Activated gamma-delta T cell (primary cell): Measurements from ENCODE around the gene EEF1A2.

Experiments used
- DNase-seq: peaks from one replicate; lab custom pipeline; 2025; lab: John Stamatoyannopoulos, UW

The EEF1A2 gene

DNA sequence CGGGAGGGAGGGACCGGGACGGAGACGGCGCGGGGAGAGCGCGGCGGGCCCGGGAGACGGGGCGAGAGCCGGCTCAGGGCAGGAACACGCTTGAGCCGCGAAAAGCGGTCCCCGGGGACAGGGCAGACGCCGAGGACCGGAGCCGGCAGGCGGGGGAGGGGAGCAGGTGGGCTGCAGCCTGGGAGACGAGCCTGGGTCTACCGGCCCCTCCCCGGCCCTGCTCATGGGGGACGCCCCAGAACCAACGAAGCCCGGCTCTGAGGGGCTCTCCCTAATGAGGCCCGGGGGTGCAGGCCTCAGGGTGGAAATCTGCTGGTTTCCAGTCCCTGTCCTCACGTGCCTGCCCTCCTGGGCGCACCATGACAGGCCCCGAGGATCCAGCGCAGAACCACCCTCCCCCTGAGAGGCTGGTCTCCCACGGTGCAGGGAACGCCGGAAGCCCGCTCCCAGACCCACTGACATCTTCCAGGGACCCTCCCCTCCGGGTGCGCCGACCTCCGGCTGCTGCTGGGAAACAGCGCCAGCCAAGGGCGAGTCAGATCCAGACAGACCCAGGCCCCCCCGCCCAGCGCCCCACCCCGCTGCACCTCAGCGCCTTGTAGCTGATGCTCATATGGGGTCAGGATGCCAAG is 571 bp upstream of the EEF1A2 start:
- no peak for DNase-seq

DNA sequence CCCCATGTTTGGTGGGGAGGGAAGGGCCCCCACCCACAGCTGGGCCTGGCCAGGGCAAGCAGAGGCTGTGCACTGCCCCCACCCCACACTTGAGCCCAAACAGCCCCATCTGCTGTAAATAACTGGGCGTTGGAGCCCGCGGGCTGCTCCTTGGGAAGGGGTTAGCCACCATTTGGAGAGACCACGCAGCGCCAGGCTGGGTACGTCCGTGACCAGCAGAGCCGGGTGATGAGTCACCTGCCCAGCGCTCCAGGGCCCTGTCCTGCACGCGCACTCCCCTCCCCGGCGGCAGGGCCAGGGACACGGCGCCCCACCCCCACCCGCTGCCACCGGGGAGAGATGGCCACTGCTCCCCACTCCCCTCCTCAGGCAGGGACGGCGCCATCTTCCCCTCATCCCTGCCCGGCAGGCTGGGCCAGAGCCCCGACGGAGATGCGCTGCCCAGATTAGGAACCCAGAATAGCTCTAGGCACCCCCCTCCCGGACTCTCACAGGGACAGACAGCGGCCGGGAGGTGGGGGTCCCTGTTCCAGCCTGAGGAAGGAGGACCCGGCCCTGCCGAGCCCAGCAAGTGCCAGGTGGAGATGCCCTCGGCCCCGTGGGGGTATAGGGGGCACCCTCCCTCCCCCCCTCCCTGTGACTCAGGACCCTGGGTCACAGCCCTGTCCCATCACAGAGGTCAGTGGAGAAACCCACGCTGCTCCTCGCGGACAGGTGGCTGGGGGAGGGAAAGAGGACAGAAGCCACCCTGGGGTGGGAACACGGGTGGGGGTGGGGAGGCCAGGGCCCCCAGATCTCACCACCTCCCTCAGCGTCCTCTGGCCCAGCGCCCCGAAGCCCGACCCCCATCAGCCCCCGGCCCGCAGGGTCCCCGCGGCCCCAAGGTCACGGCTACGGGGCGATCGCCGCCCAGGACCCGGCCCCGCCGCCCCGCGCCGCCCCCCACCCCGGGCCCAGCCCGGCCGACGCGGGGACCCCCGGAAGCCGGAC is 642 bp downstream of the EEF1A2 start:
- DNase-seq = no peak

GRCh38 chr20:63497138-63497945 is 1.5 kb downstream of the EEF1A2 start:
- no peak for DNase-seq

GRCh38 chr20:63496596-63497120 is 2.2 kb downstream of the EEF1A2 start:
- no peak for DNase-seq

GRCh38 chr20:63495741-63496595 is 2.9 kb downstream of the EEF1A2 start:
- DNase-seq = peak; percentile 31

DNA sequence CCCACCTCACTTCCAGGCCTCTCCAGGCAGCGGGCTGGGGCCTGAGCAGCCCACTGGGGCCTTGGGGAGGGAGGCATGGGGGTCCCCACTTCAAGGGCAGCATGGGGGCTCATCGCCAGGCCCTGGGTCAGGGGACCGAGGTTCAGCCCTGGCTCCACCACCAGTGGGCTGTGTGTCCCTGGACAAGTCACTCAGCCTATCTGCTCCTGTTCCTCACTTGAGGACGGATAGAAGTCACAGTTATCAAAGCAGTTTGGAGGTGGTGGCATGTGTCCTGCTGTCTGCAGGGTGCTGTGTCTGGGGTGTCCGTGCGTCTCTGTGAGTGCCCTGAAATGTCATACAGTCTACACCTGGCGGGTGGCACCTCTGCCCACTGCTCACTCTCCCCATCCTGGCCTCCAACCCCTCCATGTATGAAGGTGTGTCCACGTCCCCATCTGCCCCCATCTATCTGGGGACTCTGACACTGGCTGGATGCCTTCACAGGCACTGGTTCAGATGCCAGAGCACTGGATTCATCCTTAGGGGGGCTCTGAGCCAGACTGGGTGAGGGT is 3.6 kb downstream of the EEF1A2 start:
- DNase-seq = no peak

GRCh38 chr20:63494420-63495166 is 4.3 kb downstream of the EEF1A2 start:
- DNase-seq = no peak

DNA sequence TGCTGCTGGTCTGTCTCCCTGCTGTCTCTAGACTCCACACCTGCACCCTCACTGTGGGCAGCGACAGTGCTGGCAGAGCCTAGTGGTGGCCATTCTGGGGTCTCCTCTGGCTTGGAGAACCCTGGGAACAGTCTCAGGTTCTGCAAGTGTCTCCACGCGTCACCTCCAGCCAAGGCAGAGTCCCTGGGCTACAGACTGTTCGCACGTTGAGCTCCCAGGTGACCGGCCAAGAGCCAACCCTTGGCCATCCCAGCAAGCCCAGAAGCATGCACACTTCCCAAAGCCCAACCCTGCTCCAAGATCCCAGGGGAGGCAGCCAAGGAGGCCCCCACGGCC is 4.8 kb downstream of the EEF1A2 start:
- no peak for DNase-seq

GRCh38 chr20:63493563-63494020 is 5.3 kb downstream of the EEF1A2 start:
- no peak for DNase-seq

DNA sequence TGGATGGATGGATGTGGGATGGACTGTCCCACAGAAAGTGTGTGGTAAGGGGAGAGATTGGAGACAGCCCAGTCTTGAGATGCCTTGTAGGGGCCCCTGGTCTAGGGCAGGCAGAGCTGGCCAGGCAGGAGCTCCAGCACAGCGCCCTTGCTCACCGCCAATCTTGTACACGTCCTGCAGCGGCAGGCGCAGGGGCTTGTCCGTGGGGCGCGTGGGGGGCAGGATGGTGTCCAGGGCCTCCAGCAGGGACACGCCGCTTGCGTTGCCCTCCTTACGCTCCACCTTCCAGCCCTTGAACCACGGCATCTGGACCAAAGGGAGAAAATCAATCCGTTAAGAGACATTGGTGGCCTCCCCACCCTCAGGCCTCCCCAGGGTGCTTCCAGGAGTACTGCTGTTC is 5.9 kb downstream of the EEF1A2 start:
- DNase-seq = no peak

DNA sequence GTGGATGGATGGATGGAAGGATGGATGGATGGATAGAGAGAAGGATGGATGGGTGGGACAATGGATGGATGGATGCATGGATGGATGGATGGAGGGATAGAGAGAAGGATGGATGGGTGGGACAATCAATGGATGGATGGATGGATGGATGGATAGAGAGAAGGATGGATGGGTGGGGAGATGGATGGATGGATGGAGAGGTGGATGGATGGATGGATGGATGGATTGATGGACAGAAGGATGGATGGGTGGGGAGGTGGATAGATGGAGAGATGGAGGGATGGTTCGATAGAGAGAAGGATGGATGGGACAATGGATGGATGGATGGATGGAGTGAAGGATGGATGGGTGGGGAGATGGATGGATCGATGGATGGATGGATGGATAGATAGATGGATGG is 6.4 kb downstream of the EEF1A2 start:
- no peak for DNase-seq

GRCh38 chr20:63491635-63492230 is 7.2 kb downstream of the EEF1A2 start:
- DNase-seq = no peak

DNA sequence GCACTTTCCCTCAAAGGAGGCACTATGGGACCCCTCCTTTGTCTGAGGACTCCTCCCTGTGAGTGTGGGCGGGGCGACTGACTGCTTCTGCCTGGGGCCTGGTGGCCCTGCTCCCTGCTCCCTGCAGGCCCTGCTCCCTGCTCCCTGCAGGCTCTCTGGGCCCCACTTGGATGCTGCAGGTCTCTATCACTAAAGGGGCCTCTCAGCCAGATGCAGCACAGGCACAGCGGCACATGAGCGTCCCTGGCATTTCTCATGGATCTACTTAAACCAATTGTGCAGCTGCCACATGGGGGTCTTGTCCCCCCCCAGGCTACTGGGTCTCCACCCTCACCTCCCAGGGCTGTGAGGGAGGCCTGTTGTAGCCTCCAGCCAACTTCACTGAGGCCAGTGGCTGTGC is 7.8 kb downstream of the EEF1A2 start:
- DNase-seq = no peak

- DNase-seq = no peak
These were observed 8.5 kb downstream of the EEF1A2 start for GRCh38 chr20:63490416-63490815.

DNA sequence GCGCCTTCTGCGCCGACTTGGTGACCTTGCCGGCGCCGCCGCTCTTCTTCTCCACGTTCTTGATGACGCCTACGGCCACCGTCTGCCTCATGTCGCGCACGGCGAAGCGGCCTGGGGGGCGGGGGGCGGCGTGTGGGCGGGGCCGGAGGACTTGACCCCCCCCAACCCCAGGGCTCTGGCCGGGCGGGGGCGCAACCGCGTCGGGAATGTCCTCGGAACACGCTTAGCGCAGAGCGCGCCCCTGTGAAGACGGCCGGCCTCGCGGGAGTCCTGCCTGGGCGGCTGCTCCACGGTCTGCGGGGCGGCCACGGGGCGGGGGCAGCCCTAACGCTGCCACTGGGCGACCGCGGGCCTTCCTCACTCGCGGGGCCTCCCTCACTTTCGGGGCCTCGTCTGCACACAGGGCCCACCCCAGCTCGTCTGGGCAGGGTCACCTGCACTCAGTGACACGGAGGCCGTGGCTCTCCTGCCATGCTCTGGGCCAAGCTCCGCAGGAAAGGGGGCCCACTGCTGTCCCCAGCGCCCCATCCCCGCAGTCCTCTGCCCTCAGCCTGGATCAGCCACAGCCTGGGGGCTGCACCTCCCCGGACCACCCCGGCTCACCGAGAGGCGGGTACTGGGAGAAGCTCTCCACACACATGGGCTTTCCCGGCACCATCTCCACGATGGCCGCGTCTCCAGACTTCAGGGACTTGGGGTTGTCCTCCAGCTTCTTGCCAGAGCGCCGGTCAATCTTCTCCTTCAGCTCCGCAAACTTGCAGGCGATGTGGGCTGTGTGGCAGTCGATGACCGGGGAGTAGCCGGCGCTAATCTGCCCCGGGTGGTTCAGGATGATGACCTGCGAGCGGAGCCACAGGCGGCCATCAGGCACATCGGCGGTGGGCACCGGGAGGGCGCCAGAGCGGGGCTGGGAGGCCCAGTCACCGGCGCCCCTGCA is 10.3 kb downstream of the EEF1A2 start:
- no peak for DNase-seq

GRCh38 chr20:63487781-63488241 is 11.1 kb downstream of the EEF1A2 start:
- no peak for DNase-seq

DNA sequence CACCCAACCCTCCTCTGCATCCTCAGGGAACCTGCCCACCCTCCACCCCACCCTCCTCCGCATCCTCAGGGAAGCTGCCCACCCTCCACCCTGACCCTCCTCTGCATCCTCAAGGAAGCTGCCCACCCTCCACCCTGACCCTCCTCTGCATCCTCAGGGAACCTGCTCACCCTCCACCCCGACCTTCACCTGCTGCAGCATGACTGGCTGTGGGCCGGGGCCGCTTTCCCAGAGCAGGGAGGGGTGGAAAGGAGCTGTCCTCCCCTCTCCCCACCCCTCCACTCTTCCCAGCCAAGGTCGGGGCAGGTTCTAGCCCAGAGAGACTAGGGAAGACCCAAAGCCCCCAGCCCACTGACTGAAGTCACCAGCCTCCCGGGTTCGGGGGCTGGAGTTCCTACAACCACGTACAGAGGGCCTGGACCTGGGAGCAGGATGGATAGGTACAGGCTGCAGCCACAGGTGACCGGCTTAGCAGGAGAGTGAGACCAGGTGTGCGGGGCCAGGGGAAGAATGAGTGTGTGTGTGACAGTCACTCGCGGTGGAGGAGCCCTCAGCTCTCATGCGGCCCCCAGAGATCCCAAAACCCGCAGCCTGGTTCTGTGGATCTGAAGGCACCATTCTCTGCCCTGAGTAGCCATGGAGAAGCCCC is 11.6 kb downstream of the EEF1A2 start:
- no peak for DNase-seq

GRCh38 chr20:63486300-63486855 is 12.5 kb downstream of the EEF1A2 start:
- no peak for DNase-seq
